GM18861 (cell line): ENCODE measurements around the gene PLEKHA7.
"Not testable (repeated sequence)": the region's sequence is repeated elsewhere in the genome, so short reads cannot be mapped to it uniquely, and the experiment has no call there.

ENCODE experiments used
- ATAC-seq: cut with Tn5 transposase; IDR thresholded peaks from one replicate; pipeline ENCODE4 v1.9.1; 2021; ENCODE audit not compliant: unreplicated experiment

PLEKHA7 gene

GRCh38 chr11:17014321-17014832 is at the start of gene PLEKHA7:
Gene PLEKHA7 (minus strand): TSS chr11:17014414. CDS start chr11:17014401, 13 bp downstream.
- ATAC-seq: no peak

- no peak for ATAC-seq
Observed at GRCh38 chr11:17063171-17064002, 49.2 kb upstream of the PLEKHA7 start.

GRCh38 chr11:17051146-17051545 is 36.9 kb upstream of the PLEKHA7 start:
- not testable (repeated sequence) for ATAC-seq

- ATAC-seq: not testable (repeated sequence)
Observed at GRCh38 chr11:17048491-17048890, 34.3 kb upstream of the PLEKHA7 start.

GRCh38 chr11:17046690-17047089 is 32.5 kb upstream of the PLEKHA7 start:
- ATAC-seq: no peak

GRCh38 chr11:17036666-17037658 is 22.7 kb upstream of the PLEKHA7 start:
- ATAC-seq: no peak

- ATAC-seq: not testable (repeated sequence)
Observed at GRCh38 chr11:17034027-17034426, 19.8 kb upstream of the PLEKHA7 start.

- no peak for ATAC-seq
Observed at GRCh38 chr11:17026487-17027082, 12.4 kb upstream of the PLEKHA7 start.

- ATAC-seq: no peak
Observed at GRCh38 chr11:17024924-17025323, 10.7 kb upstream of the PLEKHA7 start.

GRCh38 chr11:17021511-17021910 is 7.3 kb upstream of the PLEKHA7 start:
- ATAC-seq: no peak

GRCh38 chr11:17020831-17021230 is 6.6 kb upstream of the PLEKHA7 start:
- no peak for ATAC-seq

GRCh38 chr11:17019232-17019631 is 5.0 kb upstream of the PLEKHA7 start:
- ATAC-seq: no peak

GRCh38 chr11:17015627-17016126 is 1.5 kb upstream of the PLEKHA7 start:
- no peak for ATAC-seq

- no peak for ATAC-seq
Observed at GRCh38 chr11:17014833-17015626, 816 bp upstream of the PLEKHA7 start.

GRCh38 chr11:17013548-17014320 is 480 bp downstream of the PLEKHA7 start:
- no peak for ATAC-seq

- ATAC-seq: no peak
Observed at GRCh38 chr11:17012712-17013547, 1.3 kb downstream of the PLEKHA7 start.

GRCh38 chr11:17012179-17012578 is 2.0 kb downstream of the PLEKHA7 start:
- no peak for ATAC-seq

- ATAC-seq: no peak
Observed at GRCh38 chr11:17010851-17011420, 3.3 kb downstream of the PLEKHA7 start.
